Stimulated activated naive CD8-positive, alpha-beta T cell treated with anti-CD3 and anti-CD28 coated beads, Interleukin-15, amount 100 ng/mL, for 72 hours (primary cell): ENCODE results near the gene TRIP12.

Experiments
- ATAC-seq: fragments of 150-1000 bp; cut with Tn5 transposase; 2 replicates; pipeline ENCODE4 v1.10.0; 2021; ENCODE audit warnings: mild to moderate bottlenecking, moderate library complexity
- DNase-seq, 2 donors: peaks; one replicate each; pipeline ENCODE4 v3.0.0; 2021 to 2022
- H3K27ac Mint-ChIP-seq, 2 donors: one replicate each; pipeline ENCODE4 v1.8.0; 2022; ENCODE audit warnings: mild to moderate bottlenecking in 2 of 2, mixed read lengths in 2 of 2, moderate library complexity in 2 of 2
- H3K27me3 Mint-ChIP-seq: one replicate; pipeline ENCODE4 v1.8.0; 2022; ENCODE audit warnings: mixed read lengths
- H3K4me1 Mint-ChIP-seq: one replicate; pipeline ENCODE4 v1.8.0; 2022; ENCODE audit warnings: mild to moderate bottlenecking, mixed read lengths
- H3K4me3 Mint-ChIP-seq, 2 donors: one replicate each; pipeline ENCODE4 v1.8.0; 2022; ENCODE audit warnings: mild to moderate bottlenecking in 2 of 2, mixed read lengths in 2 of 2, moderate library complexity in 1 of 2
- H3K9me3 Mint-ChIP-seq, 2 donors: one replicate each; pipeline ENCODE4 v1.8.0; 2022; ENCODE audit warnings: mixed read lengths in 2 of 2

Gene TRIP12

GRCh38 chr2:229714736-229715541, 206.9 kb downstream of the TRIP12 start:
- Mint-ChIP-seq H3K9me3 (no peaks in the 10 kb centered on the region), H3K27ac (no peak overlapping the region), H3K4me3 (peak overlapping the region; percentile 52 to 66), H3K4me1 (peaks cover 21% of the 10 kb centered on the region), H3K27me3 (peaks cover 82% of the 10 kb centered on the region)
- ATAC-seq (peak; percentile 51), DNase-seq (peak; percentile 28 to 43)

GRCh38 chr2:229714080-229714735, 207.6 kb downstream of the TRIP12 start, which contains the start of gene DNER:
DNER (minus strand) TSS chr2:229714555; CDS start chr2:229714423, 132 bp downstream.
- DNase-seq: peak; percentile 51 to 53
- ATAC-seq: peak; percentile 82
- H3K27ac Mint-ChIP-seq: no peak within 1 kb of the TSS
- peaks cover 81% of the 10 kb centered on the region for H3K27me3 Mint-ChIP-seq
- peak within 1 kb of the TSS; percentile 60 to 74 for H3K4me3 Mint-ChIP-seq
- H3K4me1 Mint-ChIP-seq: peaks cover 21% of the 10 kb centered on the region
- H3K9me3 Mint-ChIP-seq: no peaks in the 10 kb centered on the region
